ENCODE data around the gene NUDT3. TPM values are rescaled to one million over a fixed set of nuclear protein-coding genes. Genes with fewer than 3 reads are reported as not detected.

NUDT3 gene
- total RNA-seq, 4 donors from 2014 or later, result 9.6 to 27.9 (median 16.9) TPM

GRCh38 chr6:34234667-34235306 lies 157.7 kb downstream of the NUDT3 start:
- peak overlapping the region in 2 of 4 donors; percentile 75 to 92 for H3K4me3 ChIP-seq
- H3K4me1 ChIP-seq, result peaks cover 0 to 33% (median 26%) of the 10 kb centered on the region in 4 donors
- in situ Hi-C loops (cut with MboI; ENCODE audit: low pct_ligation_motif_present in 1 of 4, low pct_unique_long_range_greater_than_20kb in 1 of 4, low sequenced_read_pairs in 3 of 4), result no loop called here
- no peaks in the 10 kb centered on the region for H3K36me3 ChIP-seq
- H3K27me3 ChIP-seq, result no peaks in the 10 kb centered on the region
- H3K9me3 ChIP-seq, result no peaks in the 10 kb centered on the region
- intact Hi-C loops (cut with DNase I; ENCODE audit: low total_unique reads), result loop anchor here (5.0 kb wide), 1 partner anchor 1392 kb away; the partner anchor contains the start of gene PSMB8
- H3K27ac ChIP-seq, result peak overlapping the region; percentile 96 to 99 (median 98)
- no peak for DNase-seq
- no peak for TF ChIP-seq EP300 (IDR thresholded peaks at IDR 0.05; ENCODE audit: low read depth)
- no peak for TF ChIP-seq POLR2A (IDR thresholded peaks at IDR 0.05)
- no peak for TF ChIP-seq CTCF (IDR thresholded peaks at IDR 0.05)
- TF ChIP-seq POLR2AphosphoS5 (IDR thresholded peaks at IDR 0.05), result no peak
- 83 to 93% methylated on average over 2 to 53 of the region's 53 CpGs for WGBS, 2 donors (ENCODE audit: low coverage in 1 of 2)

GRCh38 chr6:34233867-34234266 lies 158.6 kb downstream of the NUDT3 start:
- no peaks in the 10 kb centered on the region for H3K27me3 ChIP-seq
- intact Hi-C loops (cut with DNase I; ENCODE audit: low total_unique reads), result no loop called here
- in situ Hi-C loops (cut with MboI; ENCODE audit: low pct_ligation_motif_present in 1 of 4, low pct_unique_long_range_greater_than_20kb in 1 of 4, low sequenced_read_pairs in 3 of 4), result no loop called here
- WGBS, 2 donors (ENCODE audit: low coverage in 1 of 2), result 86 to 93% methylated on average over 1 to 7 of the region's 7 CpGs
- no peak overlapping the region for H3K4me3 ChIP-seq
- no peaks in the 10 kb centered on the region for H3K36me3 ChIP-seq
- DNase-seq, result no peak
- H3K27ac ChIP-seq, result no peak overlapping the region
- H3K9me3 ChIP-seq, result no peaks in the 10 kb centered on the region
- peaks cover 0 to 26% (median 22%) of the 10 kb centered on the region in 4 donors for H3K4me1 ChIP-seq
- TF ChIP-seq POLR2A (IDR thresholded peaks at IDR 0.05) (no peak), CTCF (IDR thresholded peaks at IDR 0.05) (no peak), POLR2AphosphoS5 (IDR thresholded peaks at IDR 0.05) (no peak)

GRCh38 chr6:34232901-34233300 lies 159.6 kb downstream of the NUDT3 start:
- WGBS, 2 donors (ENCODE audit: low coverage in 1 of 2), result 87% methylated on average over 5 of the region's 5 CpGs; no CpG with 5 or more reads in 1 of the 2 donors
- H3K4me1 ChIP-seq, result peaks cover 0 to 17% (median 13%) of the 10 kb centered on the region in 4 donors
- H3K36me3 ChIP-seq, result no peaks in the 10 kb centered on the region
- H3K4me3 ChIP-seq, result no peak overlapping the region
- H3K9me3 ChIP-seq, result no peaks in the 10 kb centered on the region
- no peaks in the 10 kb centered on the region for H3K27me3 ChIP-seq
- intact Hi-C loops (cut with DNase I; ENCODE audit: low total_unique reads), result no loop called here
- in situ Hi-C loops (cut with MboI; ENCODE audit: low pct_ligation_motif_present in 1 of 4, low pct_unique_long_range_greater_than_20kb in 1 of 4, low sequenced_read_pairs in 3 of 4), result no loop called here
- TF ChIP-seq CTCF (IDR thresholded peaks at IDR 0.05), result no peak
- no peak for TF ChIP-seq POLR2AphosphoS5 (IDR thresholded peaks at IDR 0.05)
- no peak for TF ChIP-seq POLR2A (IDR thresholded peaks at IDR 0.05)
- no peak for TF ChIP-seq EP300 (IDR thresholded peaks at IDR 0.05; ENCODE audit: low read depth)
- H3K27ac ChIP-seq, result no peak overlapping the region
- DNase-seq, result no peak

- Histone ChIP-seq H3K36me3 (no peaks in the 10 kb centered on the region), H3K27me3 (no peaks in the 10 kb centered on the region), H3K4me3 (no peak overlapping the region), H3K27ac (no peak overlapping the region), H3K9me3 (no peaks in the 10 kb centered on the region), H3K4me1 (peaks cover 0 to 14% (median 10%) of the 10 kb centered on the region in 4 donors)
- 96 to 100% methylated on average over 5 to 16 of the region's 17 CpGs for WGBS, 2 donors (ENCODE audit: low coverage in 1 of 2)
- DNase-seq, result no peak
- in situ Hi-C loops (cut with MboI; ENCODE audit: low pct_ligation_motif_present in 1 of 4, low pct_unique_long_range_greater_than_20kb in 1 of 4, low sequenced_read_pairs in 3 of 4), result no loop called here
- intact Hi-C loops (cut with DNase I; ENCODE audit: low total_unique reads), result no loop called here
- TF ChIP-seq POLR2A (IDR thresholded peaks at IDR 0.05), result no peak
- TF ChIP-seq EP300 (IDR thresholded peaks at IDR 0.05; ENCODE audit: low read depth), result no peak
- no peak for TF ChIP-seq POLR2AphosphoS5 (IDR thresholded peaks at IDR 0.05)
- TF ChIP-seq CTCF (IDR thresholded peaks at IDR 0.05), result no peak
These were observed 160.7 kb downstream of the NUDT3 start for GRCh38 chr6:34231566-34232336.

All from transverse colon (tissue), 4 donors.